GM23338 (cell line): ENCODE results near the gene UBA1.

Experiments
- TF ChIP-seq, protein P1 (sequence below): IDR thresholded peaks from one replicate; pipeline ENCODE4 v1.6.1; 2018; ENCODE audit warnings: antibody characterized with exemption; ENCODE audit not compliant: unreplicated experiment
- TF ChIP-seq, protein P2 (sequence below), 2 experiments: fragments of 200-600 bp in 1 of 2; sonication (generic) in 1 of 2; conservative IDR thresholded peaks; 2 replicates each; pipeline versions ENCODE4 v1.5.1 to v1.6.1; 2016 to 2017; ENCODE audit warnings: antibody characterized with exemption in 2 of 2, low read depth in 2 of 2, mild to moderate bottlenecking in 2 of 2, moderate library complexity in 1 of 2

DNA sequence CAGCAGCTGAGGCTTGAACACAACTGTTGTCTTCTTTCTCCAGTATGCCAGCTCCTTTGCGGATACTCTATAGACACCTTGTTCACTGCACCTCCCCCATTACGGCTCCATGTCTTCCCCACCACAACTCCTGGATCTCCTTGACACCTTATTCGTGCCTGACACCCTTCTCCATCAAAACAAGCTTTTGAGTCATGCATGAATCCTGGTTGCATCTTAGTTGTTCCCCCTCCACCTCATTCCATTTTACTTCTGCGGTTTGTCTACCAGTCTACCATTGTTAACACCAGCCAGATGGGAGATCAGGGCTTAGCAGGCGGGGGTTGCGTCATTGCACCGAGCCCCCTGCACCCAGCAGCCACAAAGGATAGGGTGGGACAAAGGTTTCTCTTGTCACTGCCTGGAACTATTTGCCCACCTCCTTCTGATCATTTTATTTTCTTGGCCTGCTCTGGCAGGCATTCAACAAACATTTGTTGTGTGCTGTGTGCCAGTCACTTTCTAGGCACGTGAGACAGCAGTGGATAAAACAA lies 22.8 kb downstream of the UBA1 start:
- TF ChIP-seq, protein P1, sequence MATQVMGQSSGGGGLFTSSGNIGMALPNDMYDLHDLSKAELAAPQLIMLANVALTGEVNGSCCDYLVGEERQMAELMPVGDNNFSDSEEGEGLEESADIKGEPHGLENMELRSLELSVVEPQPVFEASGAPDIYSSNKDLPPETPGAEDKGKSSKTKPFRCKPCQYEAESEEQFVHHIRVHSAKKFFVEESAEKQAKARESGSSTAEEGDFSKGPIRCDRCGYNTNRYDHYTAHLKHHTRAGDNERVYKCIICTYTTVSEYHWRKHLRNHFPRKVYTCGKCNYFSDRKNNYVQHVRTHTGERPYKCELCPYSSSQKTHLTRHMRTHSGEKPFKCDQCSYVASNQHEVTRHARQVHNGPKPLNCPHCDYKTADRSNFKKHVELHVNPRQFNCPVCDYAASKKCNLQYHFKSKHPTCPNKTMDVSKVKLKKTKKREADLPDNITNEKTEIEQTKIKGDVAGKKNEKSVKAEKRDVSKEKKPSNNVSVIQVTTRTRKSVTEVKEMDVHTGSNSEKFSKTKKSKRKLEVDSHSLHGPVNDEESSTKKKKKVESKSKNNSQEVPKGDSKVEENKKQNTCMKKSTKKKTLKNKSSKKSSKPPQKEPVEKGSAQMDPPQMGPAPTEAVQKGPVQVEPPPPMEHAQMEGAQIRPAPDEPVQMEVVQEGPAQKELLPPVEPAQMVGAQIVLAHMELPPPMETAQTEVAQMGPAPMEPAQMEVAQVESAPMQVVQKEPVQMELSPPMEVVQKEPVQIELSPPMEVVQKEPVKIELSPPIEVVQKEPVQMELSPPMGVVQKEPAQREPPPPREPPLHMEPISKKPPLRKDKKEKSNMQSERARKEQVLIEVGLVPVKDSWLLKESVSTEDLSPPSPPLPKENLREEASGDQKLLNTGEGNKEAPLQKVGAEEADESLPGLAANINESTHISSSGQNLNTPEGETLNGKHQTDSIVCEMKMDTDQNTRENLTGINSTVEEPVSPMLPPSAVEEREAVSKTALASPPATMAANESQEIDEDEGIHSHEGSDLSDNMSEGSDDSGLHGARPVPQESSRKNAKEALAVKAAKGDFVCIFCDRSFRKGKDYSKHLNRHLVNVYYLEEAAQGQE, result no peak
- TF ChIP-seq, protein P2, sequence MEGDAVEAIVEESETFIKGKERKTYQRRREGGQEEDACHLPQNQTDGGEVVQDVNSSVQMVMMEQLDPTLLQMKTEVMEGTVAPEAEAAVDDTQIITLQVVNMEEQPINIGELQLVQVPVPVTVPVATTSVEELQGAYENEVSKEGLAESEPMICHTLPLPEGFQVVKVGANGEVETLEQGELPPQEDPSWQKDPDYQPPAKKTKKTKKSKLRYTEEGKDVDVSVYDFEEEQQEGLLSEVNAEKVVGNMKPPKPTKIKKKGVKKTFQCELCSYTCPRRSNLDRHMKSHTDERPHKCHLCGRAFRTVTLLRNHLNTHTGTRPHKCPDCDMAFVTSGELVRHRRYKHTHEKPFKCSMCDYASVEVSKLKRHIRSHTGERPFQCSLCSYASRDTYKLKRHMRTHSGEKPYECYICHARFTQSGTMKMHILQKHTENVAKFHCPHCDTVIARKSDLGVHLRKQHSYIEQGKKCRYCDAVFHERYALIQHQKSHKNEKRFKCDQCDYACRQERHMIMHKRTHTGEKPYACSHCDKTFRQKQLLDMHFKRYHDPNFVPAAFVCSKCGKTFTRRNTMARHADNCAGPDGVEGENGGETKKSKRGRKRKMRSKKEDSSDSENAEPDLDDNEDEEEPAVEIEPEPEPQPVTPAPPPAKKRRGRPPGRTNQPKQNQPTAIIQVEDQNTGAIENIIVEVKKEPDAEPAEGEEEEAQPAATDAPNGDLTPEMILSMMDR (conservative IDR thresholded peaks at IDR 0.05; ENCODE audit: low read depth in 2 of 2), result no peak
